GM12865 (cell line): Measurements from ENCODE around the gene BCKDHB.
"Not testable (repeated sequence)": the region's sequence is repeated elsewhere in the genome, so short reads cannot be mapped to it uniquely, and the experiment has no call there.

Experiments used
- DNase-seq: peaks from one replicate; pipeline ENCODE4 v3.0.0; 2010; ENCODE audit warnings: low read depth
- H3K4me3 ChIP-seq: 2 replicates; pipeline ENCODE4 v1.5.1; 2011; ENCODE audit warnings: mild to moderate bottlenecking, low read depth, low read length, control low read depth
- CTCF ChIP-seq: IDR thresholded peaks from 2 replicates; pipeline ENCODE4 v1.5.1; 2011; ENCODE audit warnings: low read length, control low read depth, low read depth, inconsistent platforms; ENCODE audit not compliant: insufficient read depth; ENCODE audit errors: missing control alignments

BCKDHB gene

GRCh38 chr6:80233262-80233661 lies 126.8 kb downstream of the BCKDHB start:
- DNase-seq = no peak
- TF ChIP-seq CTCF = no peak
- H3K4me3 ChIP-seq = no peak overlapping the region

GRCh38 chr6:80233958-80234357 lies 127.5 kb downstream of the BCKDHB start:
- TF ChIP-seq CTCF = no peak
- no peak overlapping the region for H3K4me3 ChIP-seq
- DNase-seq = no peak

GRCh38 chr6:80234401-80234800 lies 127.9 kb downstream of the BCKDHB start:
- TF ChIP-seq CTCF = no peak
- H3K4me3 ChIP-seq = no peak overlapping the region
- DNase-seq = no peak

- no peak overlapping the region for H3K4me3 ChIP-seq
- no peak for DNase-seq
- TF ChIP-seq CTCF = no peak
These were observed 128.4 kb downstream of the BCKDHB start for GRCh38 chr6:80234908-80235307.

GRCh38 chr6:80235647-80236046 lies 129.2 kb downstream of the BCKDHB start:
- no peak for DNase-seq
- no peak for TF ChIP-seq CTCF
- no peak overlapping the region for H3K4me3 ChIP-seq

- H3K4me3 ChIP-seq = not testable (repeated sequence)
These were observed 132.3 kb downstream of the BCKDHB start for GRCh38 chr6:80238754-80239153.

GRCh38 chr6:80245043-80245442 lies 138.6 kb downstream of the BCKDHB start:
- DNase-seq = no peak
- TF ChIP-seq CTCF = no peak
- H3K4me3 ChIP-seq = no peak overlapping the region

More at GRCh38 chr6:80238754-80239153, 132.3 kb downstream of the BCKDHB start:
- not testable (repeated sequence) for DNase-seq
